LNCAP (cell line): ENCODE data around the gene INPP5A.

Experiments used
- CTCF ChIP-seq: fragments of 450-650 bp; IDR thresholded peaks from 2 replicates; pipeline ENCODE4 v1.5.1; 2017; ENCODE audit warnings: mild to moderate bottlenecking

Gene INPP5A

DNA sequence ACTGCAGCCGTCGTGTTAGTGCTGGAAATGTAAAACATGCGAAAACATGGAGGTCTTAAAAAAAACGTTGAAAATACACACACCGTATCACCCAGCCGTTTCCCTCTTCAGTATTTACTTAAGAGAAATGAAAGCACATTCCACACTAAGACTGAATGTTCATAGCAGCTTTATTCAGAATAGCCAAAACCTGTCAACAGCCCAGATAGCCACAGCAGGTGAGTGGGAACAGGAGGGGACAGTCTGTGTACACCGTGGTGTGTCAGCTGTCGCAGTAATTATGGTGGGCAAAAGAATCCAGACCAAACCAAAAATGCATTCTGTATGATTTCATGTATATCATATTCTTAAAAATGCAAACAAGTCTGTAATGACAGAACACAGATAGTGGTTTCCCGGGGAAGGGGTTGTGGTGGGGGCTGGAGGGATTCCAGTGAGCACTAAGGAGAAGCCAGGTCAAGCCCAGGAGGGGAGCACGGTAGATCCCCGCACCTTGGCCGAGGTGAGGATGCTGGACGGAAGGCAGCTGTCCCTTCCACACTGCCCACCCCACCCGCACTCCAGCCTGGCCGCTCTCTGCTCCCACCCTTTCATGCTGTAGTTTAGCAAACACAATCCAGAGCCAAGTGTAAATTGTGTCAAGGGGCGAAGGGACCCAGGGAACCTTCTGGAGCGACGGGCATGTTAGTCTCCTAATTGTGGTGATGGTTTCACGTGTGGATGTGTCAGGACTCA, 124.8 kb downstream of the INPP5A start:
- no peak for TF ChIP-seq CTCF

- TF ChIP-seq CTCF: no peak
Observed at GRCh38 chr10:132663666-132664365, 126.2 kb downstream of the INPP5A start.

- TF ChIP-seq CTCF: no peak
Observed at GRCh38 chr10:132664407-132664806, 126.8 kb downstream of the INPP5A start.

GRCh38 chr10:132664883-132665282, 127.3 kb downstream of the INPP5A start:
- TF ChIP-seq CTCF: no peak

DNA sequence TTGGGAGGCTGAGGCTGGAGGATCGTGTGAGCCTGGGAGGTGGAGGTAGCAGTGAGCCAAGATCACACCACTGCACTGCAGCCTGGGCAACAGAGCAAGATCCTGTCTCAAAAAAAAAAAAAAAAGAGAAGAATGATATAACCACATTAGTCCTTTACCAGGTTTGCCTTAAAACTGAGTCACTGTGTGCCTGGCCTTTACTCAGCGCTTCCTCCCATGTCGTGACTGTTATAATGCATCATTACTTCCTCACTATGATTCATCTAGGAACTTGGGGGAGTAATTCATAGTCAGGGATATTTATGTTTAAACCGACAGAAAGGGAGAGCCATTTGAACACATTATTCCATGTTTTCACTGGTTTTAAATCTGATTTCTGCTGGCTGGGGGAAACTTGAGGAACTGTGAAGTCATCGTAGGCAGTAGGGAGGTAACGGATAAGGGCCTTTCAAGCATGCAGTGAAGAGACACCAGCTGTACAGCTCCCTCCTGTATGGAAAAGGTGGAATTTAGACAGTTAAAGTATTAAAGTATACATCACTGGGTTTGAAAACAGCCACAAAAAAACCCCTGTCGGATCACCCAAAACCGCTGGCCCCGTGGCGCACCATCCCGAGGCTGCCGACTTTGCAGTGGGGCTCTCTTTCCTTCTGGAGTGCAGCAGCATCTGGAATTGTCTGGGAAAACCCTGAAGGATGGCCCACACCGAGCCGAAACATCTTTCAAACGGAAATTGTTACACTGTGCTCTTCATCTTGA, 128.5 kb downstream of the INPP5A start:
- TF ChIP-seq CTCF: no peak

GRCh38 chr10:132666705-132667341, 129.2 kb downstream of the INPP5A start:
- TF ChIP-seq CTCF: no peak

- TF ChIP-seq CTCF: no peak
Observed at GRCh38 chr10:132667342-132668047, 129.9 kb downstream of the INPP5A start.
